Spinal cord (tissue), 10 donors: ENCODE data around the gene APEH. TPM values are rescaled to one million over a fixed set of nuclear protein-coding genes. Genes with fewer than 3 reads are reported as not detected.
A peak's percentile ranks its signal among the peaks of the same experiment; 100 is the strongest.

Experiments used
- DNase-seq, 6 donors: peaks; one replicate each; pipeline versions ENCODE4 v3.0.0 to v3.0.0-alpha.2; 2013 to 2015; ENCODE audit warnings: low spot score in 6 of 6, low read depth in 4 of 6
- H3K27ac ChIP-seq: one replicate; pipeline ENCODE4 v1.5.1; 2013; ENCODE audit warnings: low read depth, low read length, control low read depth
- H3K27me3 ChIP-seq: one replicate; pipeline ENCODE4 v1.6.1; 2013; ENCODE audit warnings: low read length; ENCODE audit not compliant: control insufficient read depth, insufficient read depth
- H3K36me3 ChIP-seq: one replicate; pipeline ENCODE4 v1.6.1; 2013; ENCODE audit warnings: low read length; ENCODE audit not compliant: control insufficient read depth, insufficient read depth
- H3K4me1 ChIP-seq: one replicate; pipeline ENCODE4 v1.6.1; 2013; ENCODE audit warnings: low read length; ENCODE audit not compliant: control insufficient read depth, insufficient read depth
- H3K4me3 ChIP-seq: one replicate; pipeline ENCODE4 v1.5.1; 2013; ENCODE audit warnings: low read depth, low read length, control low read depth
- H3K9me3 ChIP-seq: one replicate; pipeline ENCODE4 v1.6.1; 2013; ENCODE audit warnings: low read length; ENCODE audit not compliant: control insufficient read depth, insufficient read depth
- WGBS: methylation state at CpG from one replicate; pipeline ENCODE4 v1.1.5; 2013; ENCODE audit warnings: missing lambda C conversion rate; ENCODE audit not compliant: insufficient coverage; 5-methylcytosine and 5-hydroxymethylcytosine counted together
- polyA plus RNA-seq, 2 donors: library from polyadenylated mRNA; unstranded; fragments of 120-200 nt; gene quantifications; one replicate each; pipeline ENCODE4 v1.2.1, GENCODE V29; 2013; ENCODE audit not compliant: insufficient read length in 2 of 2
- total RNA-seq, 2 donors: library from RNA; depleted of rRNA in 1 of 2; stranded (reverse); fragments of 120-200 nt in 1 of 2; fragments of >200 nt in 1 of 2; gene quantifications; one replicate each; pipeline versions ENCODE4 v1.2.3 to v1.2.4, GENCODE V29; 2013 to 2014
- donor health status: healthy.

APEH gene
- total and polyA plus RNA-seq, 4 donors = 68.3 to 116 (median 104) TPM

- no peak for DNase-seq
- Histone ChIP-seq H3K4me3 (no peak overlapping the region), H3K9me3 (no peaks in the 10 kb centered on the region), H3K36me3 (peaks cover 88% of the 10 kb centered on the region), H3K4me1 (peaks cover 3% of the 10 kb centered on the region), H3K27ac (no peak overlapping the region), H3K27me3 (no peaks in the 10 kb centered on the region)
- 96% methylated on average over 6 of the region's 8 CpGs for WGBS
Observed at GRCh38 chr3:49704629-49705028, 30.5 kb downstream of the APEH start.

- Histone ChIP-seq H3K36me3 (peaks cover 80% of the 10 kb centered on the region), H3K27me3 (no peaks in the 10 kb centered on the region), H3K27ac (no peak overlapping the region), H3K4me1 (peaks cover 3% of the 10 kb centered on the region), H3K4me3 (no peak overlapping the region), H3K9me3 (no peaks in the 10 kb centered on the region)
- no peak for DNase-seq
- 95% methylated on average over 14 of the region's 17 CpGs for WGBS
Observed at GRCh38 chr3:49705390-49705960, 31.3 kb downstream of the APEH start.

GRCh38 chr3:49706456-49707112, 32.4 kb downstream of the APEH start:
- Histone ChIP-seq H3K4me1 (peaks cover 3% of the 10 kb centered on the region), H3K36me3 (peaks cover 76% of the 10 kb centered on the region), H3K27me3 (no peaks in the 10 kb centered on the region), H3K27ac (no peak overlapping the region), H3K4me3 (no peak overlapping the region), H3K9me3 (no peaks in the 10 kb centered on the region)
- WGBS = 91% methylated on average over 9 of the region's 9 CpGs
- no peak for DNase-seq

- H3K9me3 ChIP-seq = no peaks in the 10 kb centered on the region
- no peaks in the 10 kb centered on the region for H3K27me3 ChIP-seq
- H3K36me3 ChIP-seq = peaks cover 76% of the 10 kb centered on the region
- H3K27ac ChIP-seq = no peak overlapping the region
- peak in 1 of 6 donors; percentile 49 for DNase-seq
- H3K4me3 ChIP-seq = no peak overlapping the region
- H3K4me1 ChIP-seq = peaks cover 3% of the 10 kb centered on the region
- 61% methylated on average over 3 of the region's 4 CpGs for WGBS
Observed at GRCh38 chr3:49707113-49707480, 32.9 kb downstream of the APEH start.

GRCh38 chr3:49709852-49710251, 35.7 kb downstream of the APEH start:
- Histone ChIP-seq H3K4me3 (no peak overlapping the region), H3K9me3 (no peaks in the 10 kb centered on the region), H3K36me3 (peaks cover 76% of the 10 kb centered on the region), H3K27me3 (no peaks in the 10 kb centered on the region), H3K27ac (no peak overlapping the region), H3K4me1 (peaks cover 3% of the 10 kb centered on the region)
- DNase-seq = no peak
- whole genome bisulfite sequencing = 100% methylated on average over 5 of the region's 8 CpGs

- H3K27ac ChIP-seq = no peak overlapping the region
- H3K4me3 ChIP-seq = no peak overlapping the region
- 97% methylated on average over 5 of the region's 5 CpGs for WGBS
- no peaks in the 10 kb centered on the region for H3K9me3 ChIP-seq
- no peaks in the 10 kb centered on the region for H3K27me3 ChIP-seq
- H3K36me3 ChIP-seq = peaks cover 76% of the 10 kb centered on the region
- H3K4me1 ChIP-seq = peaks cover 3% of the 10 kb centered on the region
- no peak for DNase-seq
Observed at GRCh38 chr3:49711489-49711888, 37.3 kb downstream of the APEH start.

GRCh38 chr3:49712166-49712565, 38.0 kb downstream of the APEH start:
- no peaks in the 10 kb centered on the region for H3K4me1 ChIP-seq
- peaks cover 78% of the 10 kb centered on the region for H3K36me3 ChIP-seq
- H3K4me3 ChIP-seq = no peak overlapping the region
- H3K9me3 ChIP-seq = no peaks in the 10 kb centered on the region
- H3K27ac ChIP-seq = no peak overlapping the region
- 94% methylated on average over 11 of the region's 11 CpGs for WGBS
- no peak for DNase-seq
- H3K27me3 ChIP-seq = no peaks in the 10 kb centered on the region

GRCh38 chr3:49712631-49713317, 38.6 kb downstream of the APEH start:
- Histone ChIP-seq H3K27ac (no peak overlapping the region), H3K27me3 (no peaks in the 10 kb centered on the region), H3K4me3 (no peak overlapping the region), H3K36me3 (peaks cover 78% of the 10 kb centered on the region), H3K9me3 (no peaks in the 10 kb centered on the region), H3K4me1 (peaks cover 2% of the 10 kb centered on the region)
- 63% methylated on average over 7 of the region's 7 CpGs for WGBS
- no peak for DNase-seq

- Histone ChIP-seq H3K27ac (no peak overlapping the region), H3K36me3 (peaks cover 79% of the 10 kb centered on the region), H3K4me1 (peaks cover 9% of the 10 kb centered on the region), H3K4me3 (no peak overlapping the region), H3K27me3 (no peaks in the 10 kb centered on the region), H3K9me3 (no peaks in the 10 kb centered on the region)
- DNase-seq = no peak
- 91% methylated on average over 19 of the region's 25 CpGs for WGBS
Observed at GRCh38 chr3:49713336-49714105, 39.4 kb downstream of the APEH start.
